H9 (cell line): ENCODE measurements around the gene C2orf68. TPM values are rescaled to one million over a fixed set of nuclear protein-coding genes. Genes with fewer than 3 reads are reported as not detected.

Source experiments
- DNase-seq: peaks from one replicate; pipeline ENCODE4 v3.0.0-alpha.2; 2017
- H2AFZ ChIP-seq: one replicate; pipeline ENCODE4 v1.6.1; 2013; ENCODE audit warnings: mild to moderate bottlenecking, low read length, control low read depth, moderate library complexity
- H2AK5ac ChIP-seq: 2 replicates; pipeline ENCODE4 v1.6.1; 2013; ENCODE audit warnings: low read length, control low read depth, mixed read lengths; ENCODE audit not compliant: insufficient read length
- H2BK120ac ChIP-seq: one replicate; pipeline ENCODE4 v1.6.1; 2013; ENCODE audit warnings: low read depth, mild to moderate bottlenecking, low read length, control low read depth, inconsistent platforms; ENCODE audit not compliant: poor library complexity, severe bottlenecking
- H2BK12ac ChIP-seq: 2 replicates; pipeline ENCODE4 v1.6.1; 2013; ENCODE audit warnings: low read length, control low read depth, mixed read lengths, low read depth; ENCODE audit not compliant: insufficient read length
- H2BK15ac ChIP-seq: 2 replicates; pipeline ENCODE4 v1.6.1; 2013; ENCODE audit warnings: low read depth, low read length, control low read depth
- H2BK20ac ChIP-seq: one replicate; pipeline ENCODE4 v1.6.1; 2013; ENCODE audit warnings: low read depth, mild to moderate bottlenecking, low read length, control low read depth, inconsistent platforms; ENCODE audit not compliant: poor library complexity, severe bottlenecking
- H2BK5ac ChIP-seq: 2 replicates; pipeline ENCODE4 v1.6.1; 2013; ENCODE audit warnings: low read length, control low read depth, mixed read lengths; ENCODE audit not compliant: insufficient read length
- H3K14ac ChIP-seq: 2 replicates; pipeline ENCODE4 v1.6.1; 2013; ENCODE audit warnings: low read length, control low read depth; ENCODE audit not compliant: insufficient read depth
- H3K18ac ChIP-seq: 2 replicates; pipeline ENCODE4 v1.6.1; 2013; ENCODE audit warnings: low read depth, mild to moderate bottlenecking, mixed read lengths, low read length, control low read depth; ENCODE audit not compliant: insufficient read length
- H3K23ac ChIP-seq: 2 replicates; pipeline ENCODE4 v1.6.1; 2013; ENCODE audit warnings: low read length, control low read depth, mixed read lengths, low read depth; ENCODE audit not compliant: insufficient read length
- H3K23me2 ChIP-seq: 2 replicates; pipeline ENCODE4 v1.6.1; 2013; ENCODE audit warnings: low read depth, mild to moderate bottlenecking, mixed read lengths, low read length, control low read depth; ENCODE audit not compliant: insufficient read length, poor library complexity, severe bottlenecking
- H3K27ac ChIP-seq: 2 replicates; pipeline ENCODE4 v1.5.1; 2013; ENCODE audit warnings: low read length, control low read depth, mixed read lengths, low read depth; ENCODE audit not compliant: insufficient read length
- H3K27me3 ChIP-seq: 2 replicates; pipeline ENCODE4 v1.6.1; 2013; ENCODE audit warnings: low read length, control low read depth, inconsistent platforms; ENCODE audit not compliant: insufficient read depth
- H3K4ac ChIP-seq: 2 replicates; pipeline ENCODE4 v1.6.1; 2013; ENCODE audit warnings: low read depth, mild to moderate bottlenecking, control low read depth, inconsistent platforms, low read length, moderate library complexity
- H3K4me1 ChIP-seq: 2 replicates; pipeline ENCODE4 v1.6.1; 2013; ENCODE audit warnings: low read length, control low read depth, inconsistent platforms; ENCODE audit not compliant: insufficient read depth
- H3K4me2 ChIP-seq: 2 replicates; pipeline ENCODE4 v1.6.1; 2013; ENCODE audit warnings: low read length, control low read depth, mixed read lengths; ENCODE audit not compliant: insufficient read length, insufficient read depth
- H3K56ac ChIP-seq: 2 replicates; pipeline ENCODE4 v1.6.1; 2013; ENCODE audit warnings: low read depth, mild to moderate bottlenecking, mixed read lengths, low read length, control low read depth; ENCODE audit not compliant: insufficient read length
- H3K79me1 ChIP-seq: 2 replicates; pipeline ENCODE4 v1.6.1; 2013; ENCODE audit warnings: low read depth, mild to moderate bottlenecking, moderate library complexity, low read length, control low read depth, inconsistent platforms; ENCODE audit not compliant: insufficient read depth, poor library complexity, severe bottlenecking
- H3K79me2 ChIP-seq: 2 replicates; pipeline ENCODE4 v1.6.1; 2013; ENCODE audit warnings: low read length, control low read depth, inconsistent platforms; ENCODE audit not compliant: insufficient read depth
- H3K9ac ChIP-seq: 2 replicates; pipeline ENCODE4 v1.6.1; 2013; ENCODE audit warnings: low read length, control low read depth, mixed read lengths; ENCODE audit not compliant: insufficient read length; ENCODE audit errors: extremely low read depth
- H3K9me3 ChIP-seq: one replicate; pipeline ENCODE4 v1.6.1; 2013; ENCODE audit warnings: low read depth, low read length, inconsistent platforms; ENCODE audit not compliant: control insufficient read depth
- H3T11ph ChIP-seq: one replicate; pipeline ENCODE4 v1.6.1; 2013; ENCODE audit warnings: mild to moderate bottlenecking, low read length, control low read depth, inconsistent platforms
- H4K20me1 ChIP-seq: one replicate; pipeline ENCODE4 v1.6.1; 2013; ENCODE audit not compliant: control insufficient read depth, insufficient read length, insufficient read depth
- H4K5ac ChIP-seq: 2 replicates; pipeline ENCODE4 v1.6.1; 2013; ENCODE audit warnings: low read depth, mild to moderate bottlenecking, mixed read lengths, low read length, control low read depth; ENCODE audit not compliant: insufficient read length
- H4K8ac ChIP-seq: replicated peaks from 2 replicates; pipeline ENCODE4 v1.6.1; 2013; ENCODE audit warnings: low read length, control low read depth, mixed read lengths, low read depth; ENCODE audit not compliant: insufficient read length
- H4K91ac ChIP-seq: 2 replicates; pipeline ENCODE4 v1.6.1; 2013; ENCODE audit warnings: low read depth, mild to moderate bottlenecking, moderate library complexity, mixed read lengths, low read length, control low read depth; ENCODE audit not compliant: insufficient read length
- H3K27ac Mint-ChIP-seq, 3 experiments: 2 replicates in 2 of 3; 3 replicates in 1 of 3; pipeline ENCODE4 v1.8.0; 2020 to 2021; ENCODE audit warnings: mixed read lengths in 3 of 3, mild to moderate bottlenecking in 1 of 3, moderate library complexity in 1 of 3
- H3K27me3 Mint-ChIP-seq: 2 replicates; pipeline ENCODE4 v1.8.0; 2021; ENCODE audit warnings: low read depth, mild to moderate bottlenecking, moderate library complexity, mixed read lengths
- H3K36me3 Mint-ChIP-seq, 3 experiments: 2 replicates in 2 of 3; 3 replicates in 1 of 3; pipeline ENCODE4 v1.8.0; 2020 to 2021; ENCODE audit warnings: low read depth in 3 of 3, mixed read lengths in 3 of 3; ENCODE audit not compliant: insufficient read depth in 1 of 3
- H3K4me1 Mint-ChIP-seq, 2 experiments: 2 replicates each; pipeline ENCODE4 v1.8.0; 2020; ENCODE audit warnings: mixed read lengths in 2 of 2
- H3K4me3 Mint-ChIP-seq, 2 experiments: 2 replicates in 1 of 2; 3 replicates in 1 of 2; pipeline ENCODE4 v1.8.0; 2020 to 2021; ENCODE audit warnings: mild to moderate bottlenecking in 2 of 2, mixed read lengths in 2 of 2, moderate library complexity in 1 of 2
- H3K9me3 Mint-ChIP-seq, 2 experiments: 2 replicates in 1 of 2; 3 replicates in 1 of 2; pipeline ENCODE4 v1.8.0; 2020; ENCODE audit warnings: mild to moderate bottlenecking in 2 of 2, mixed read lengths in 2 of 2, moderate library complexity in 1 of 2
- CTCF ChIP-seq: fragments of 200-600 bp; sonication (generic); conservative IDR thresholded peaks from 3 replicates; pipeline ENCODE4 v1.8.0; 2021; ENCODE audit warnings: antibody characterized with exemption, mild to moderate bottlenecking
- WGBS: extraction: QIAGEN DNeasy Blood & Tissue Kit; methylation state at CpG from one replicate; pipeline ENCODE4 v1.1.7; 2013; ENCODE audit warnings: missing lambda C conversion rate, low lambda C conversion rate, mixed read lengths; ENCODE audit not compliant: insufficient read length; ENCODE audit errors: extremely low coverage; 5-methylcytosine and 5-hydroxymethylcytosine counted together
- total RNA-seq: library from RNA; stranded (reverse); gene quantifications from 2 replicates; pipeline ENCODE4 v1.2.1, GENCODE V29; 2021

C2orf68 gene
- total RNA-seq, 1 experiment from 2014 or later: 39.6 TPM

GRCh38 chr2:85621338-85621737 is 9.5 kb upstream of the C2orf68 start:
- no peak overlapping the region for H3K4me3 Mint-ChIP-seq
- no peak overlapping the region for H2BK120ac ChIP-seq
- H3K27me3 ChIP-seq: no peaks in the 10 kb centered on the region
- no CpG with 5 or more reads among the region's 1 CpG for WGBS
- peaks cover 18% of the 10 kb centered on the region for H3K79me1 ChIP-seq
- H3K4me1 Mint-ChIP-seq: peaks cover 5 to 9% of the 10 kb centered on the region in 2 experiments; a peak in 3 of 4 replicates
- no peak overlapping the region for H4K5ac ChIP-seq
- no peak overlapping the region for H2AFZ ChIP-seq
- H3K27ac ChIP-seq: no peak overlapping the region
- H2BK20ac ChIP-seq: no peak overlapping the region
- no peaks in the 10 kb centered on the region for H3K9me3 ChIP-seq
- H2BK15ac ChIP-seq: no peak overlapping the region
- no peaks in the 10 kb centered on the region for H3K27me3 Mint-ChIP-seq
- H4K20me1 ChIP-seq: no peaks in the 10 kb centered on the region
- no peak for TF ChIP-seq CTCF
- no peak for DNase-seq
- H3K18ac ChIP-seq: no peak overlapping the region
- H3K56ac ChIP-seq: no peak overlapping the region
- no peak overlapping the region for H3K4me2 ChIP-seq
- H2BK5ac ChIP-seq: no peak overlapping the region
- H3K23ac ChIP-seq: no peak overlapping the region
- no peak overlapping the region for H3T11ph ChIP-seq
- no peak overlapping the region for H4K91ac ChIP-seq
- H4K8ac ChIP-seq: no peak overlapping the region
- H3K4ac ChIP-seq: no peak overlapping the region
- no peak overlapping the region for H3K14ac ChIP-seq
- H2BK12ac ChIP-seq: no peak overlapping the region
- peaks cover 39 to 68% (median 56%) of the 10 kb centered on the region in 3 experiments for H3K36me3 Mint-ChIP-seq
- no peaks in the 10 kb centered on the region for H3K23me2 ChIP-seq
- peaks cover 13% of the 10 kb centered on the region; the same call in 1 of the 2 replicates for H3K79me2 ChIP-seq
- no peaks in the 10 kb centered on the region; the same call in 1 of the 2 replicates for H3K4me1 ChIP-seq
- H3K9me3 Mint-ChIP-seq: no peaks in the 10 kb centered on the region
- no peak overlapping the region for H2AK5ac ChIP-seq
- H3K9ac ChIP-seq: no peak overlapping the region
- H3K27ac Mint-ChIP-seq: no peak overlapping the region
